HEK293 (cell line): Measurements from ENCODE around the gene PIN1.
"Not testable (repeated sequence)": the region's sequence is repeated elsewhere in the genome, so short reads cannot be mapped to it uniquely, and the experiment has no call there.

Source experiments
- CTCF ChIA-PET: fragments of 350-600 bp; formaldehyde crosslinking; extraction: SDS; loops from one replicate; lab custom pipeline; 2021; ENCODE audit warnings: antibody characterized with exemption; lab: Yijun Ruan, JAX
- POLR2A ChIA-PET: fragments of 300-600 bp; formaldehyde crosslinking; extraction: SDS; loops from one replicate; lab custom pipeline; 2020; ENCODE audit warnings: antibody characterized with exemption, inconsistent platforms; lab: Yijun Ruan, JAX
- H3K27ac ChIP-seq: fragments of 200-500 bp; sonication (Bioruptor generic); 2 replicates; pipeline ENCODE4 v1.5.1; 2014; ENCODE audit warnings: low read depth, low read length, control low read depth, inconsistent platforms; ENCODE audit errors: extremely low read depth
- H3K36me3 ChIP-seq, 2 experiments: fragments of 200-500 bp in 1 of 2; sonication (Bioruptor generic) in 1 of 2; 1 replicate in 1 of 2; 2 replicates in 1 of 2; pipeline ENCODE4 v1.5.1; 2014 to 2017; ENCODE audit warnings: inconsistent platforms in 2 of 2, low read length in 2 of 2; ENCODE audit not compliant: control insufficient read depth in 2 of 2, insufficient read depth in 1 of 2
- H3K4me1 ChIP-seq: fragments of 200-500 bp; sonication (Bioruptor generic); 2 replicates; pipeline ENCODE4 v1.5.1; 2014; ENCODE audit warnings: mild to moderate bottlenecking, low read length, inconsistent platforms; ENCODE audit not compliant: control insufficient read depth, insufficient read depth
- H3K4me3 ChIP-seq: 2 replicates; pipeline ENCODE4 v1.5.1; 2011; ENCODE audit warnings: low read depth, mild to moderate bottlenecking, control low read depth, low read length, moderate library complexity
- H3K9me3 ChIP-seq: fragments of 200-500 bp; sonication (Bioruptor generic); 2 replicates; pipeline ENCODE4 v1.5.1; 2014; ENCODE audit warnings: low read depth, low read length, inconsistent platforms; ENCODE audit not compliant: control insufficient read depth, insufficient read depth
- ELK4 ChIP-seq: IDR thresholded peaks from 2 replicates; pipeline ENCODE4 v1.6.1; 2011; ENCODE audit warnings: mild to moderate bottlenecking, low read depth, low read length, borderline replicate concordance
- KLF17 ChIP-seq: fragments of 450-650 bp; formaldehyde crosslinking; IDR thresholded peaks from 2 replicates; pipeline ENCODE4 v1.5.1; 2016; ENCODE audit warnings: missing biosample characterization, missing genetic modification characterization
- ZBTB17 ChIP-seq: fragments of 450-650 bp; formaldehyde crosslinking; IDR thresholded peaks from 2 replicates; pipeline ENCODE4 v1.5.1; 2016; ENCODE audit warnings: missing biosample characterization, missing genetic modification characterization
- ZBTB26 ChIP-seq: fragments of 450-650 bp; formaldehyde crosslinking; optimal IDR thresholded peaks from 2 replicates; pipeline ENCODE3; 2016; ENCODE audit warnings: missing biosample characterization, mild to moderate bottlenecking, missing genetic modification characterization
- ZFP37 ChIP-seq: fragments of 450-650 bp; formaldehyde crosslinking; IDR thresholded peaks from 2 replicates; pipeline ENCODE4 v1.5.1; 2016; ENCODE audit warnings: missing biosample characterization, missing genetic modification characterization
- ZFP69B ChIP-seq: fragments of 450-650 bp; formaldehyde crosslinking; IDR thresholded peaks from 2 replicates; pipeline ENCODE4 v1.5.1; 2016; ENCODE audit warnings: missing biosample characterization, missing genetic modification characterization
- ZIC2 ChIP-seq: fragments of 450-650 bp; formaldehyde crosslinking; IDR thresholded peaks from 2 replicates; pipeline ENCODE4 v1.5.1; 2016; ENCODE audit warnings: missing biosample characterization, missing genetic modification characterization
- ZNF19 ChIP-seq: fragments of 450-650 bp; formaldehyde crosslinking; IDR thresholded peaks from 2 replicates; pipeline ENCODE4; 2016; ENCODE audit warnings: missing biosample characterization, missing genetic modification characterization, low read depth
- ZNF311 ChIP-seq: fragments of 450-650 bp; formaldehyde crosslinking; IDR thresholded peaks from 2 replicates; pipeline ENCODE4 v1.5.1; 2017; ENCODE audit warnings: missing biosample characterization, missing genetic modification characterization, borderline replicate concordance
- ZNF354C ChIP-seq: fragments of 450-650 bp; formaldehyde crosslinking; IDR thresholded peaks from 2 replicates; pipeline ENCODE4 v1.5.1; 2016; ENCODE audit warnings: missing biosample characterization, missing genetic modification characterization, low read depth, borderline replicate concordance
- ZNF514 ChIP-seq: fragments of 450-650 bp; formaldehyde crosslinking; IDR thresholded peaks from 2 replicates; pipeline ENCODE4 v1.5.1; 2016; ENCODE audit warnings: missing biosample characterization, missing genetic modification characterization
- ZNF544 ChIP-seq: fragments of 450-650 bp; formaldehyde crosslinking; IDR thresholded peaks from 2 replicates; pipeline ENCODE4 v1.5.0; 2017; ENCODE audit warnings: missing biosample characterization, missing genetic modification characterization
- ZNF549 ChIP-seq: fragments of 450-650 bp; IDR thresholded peaks from 2 replicates; pipeline ENCODE4 v1.5.1; 2018; ENCODE audit warnings: missing biosample characterization, missing genetic modification characterization, mild to moderate bottlenecking, inconsistent platforms, moderate library complexity
- ZNF558 ChIP-seq: fragments of 450-650 bp; formaldehyde crosslinking; IDR thresholded peaks from 2 replicates; pipeline ENCODE4 v1.5.1; 2016; ENCODE audit warnings: missing biosample characterization, missing genetic modification characterization
- ZNF571 ChIP-seq: fragments of 450-650 bp; formaldehyde crosslinking; IDR thresholded peaks from 2 replicates; pipeline ENCODE4 v1.5.0; 2017; ENCODE audit warnings: missing biosample characterization, missing genetic modification characterization
- ZNF776 ChIP-seq: fragments of 450-650 bp; formaldehyde crosslinking; IDR thresholded peaks from 2 replicates; pipeline ENCODE4 v1.5.0; 2017; ENCODE audit warnings: missing biosample characterization, missing genetic modification characterization, borderline replicate concordance
- ZSCAN23 ChIP-seq: fragments of 450-650 bp; formaldehyde crosslinking; IDR thresholded peaks from 2 replicates; pipeline ENCODE4 v1.5.1; 2016; ENCODE audit warnings: missing biosample characterization, missing genetic modification characterization

The PIN1 gene

GRCh38 chr19:9789066-9789465 is 46.1 kb upstream of the PIN1 start:
- peaks cover 5% of the 10 kb centered on the region for H3K4me1 ChIP-seq
- H3K4me3 ChIP-seq, result no peak overlapping the region
- TF ChIP-seq ZNF354C (tag by site-specific recombination), result no peak
- no peak for TF ChIP-seq ZIC2 (tag by site-specific recombination)
- TF ChIP-seq ZBTB17 (tag by site-specific recombination), result no peak
- no peak for TF ChIP-seq ZNF311
- TF ChIP-seq ZNF514 (tag by site-specific recombination), result no peak
- no peak for TF ChIP-seq ZFP37
- no peak for TF ChIP-seq ZNF544 (tag by site-specific recombination)
- TF ChIP-seq ZFP69B (tag by site-specific recombination), result no peak
- TF ChIP-seq ZNF549 (tag by site-specific recombination), result no peak
- TF ChIP-seq ZSCAN23 (tag by site-specific recombination), result no peak
- no peak for TF ChIP-seq ZBTB26 (tag by site-specific recombination)
- no peak for TF ChIP-seq ELK4
- TF ChIP-seq ZNF571 (tag by site-specific recombination), result no peak
- no peak for TF ChIP-seq ZNF776 (tag by site-specific recombination)
- TF ChIP-seq ZNF19, result no peak
- no peak for TF ChIP-seq ZNF558 (tag by site-specific recombination)
- TF ChIP-seq KLF17 (tag by site-specific recombination), result no peak
- no peaks in the 10 kb centered on the region for H3K9me3 ChIP-seq
- POLR2A ChIA-PET, result no interaction called here
- CTCF ChIA-PET, result no interaction called here
- no peak overlapping the region for H3K27ac ChIP-seq
- no peaks in the 10 kb centered on the region for H3K36me3 ChIP-seq

DNA sequence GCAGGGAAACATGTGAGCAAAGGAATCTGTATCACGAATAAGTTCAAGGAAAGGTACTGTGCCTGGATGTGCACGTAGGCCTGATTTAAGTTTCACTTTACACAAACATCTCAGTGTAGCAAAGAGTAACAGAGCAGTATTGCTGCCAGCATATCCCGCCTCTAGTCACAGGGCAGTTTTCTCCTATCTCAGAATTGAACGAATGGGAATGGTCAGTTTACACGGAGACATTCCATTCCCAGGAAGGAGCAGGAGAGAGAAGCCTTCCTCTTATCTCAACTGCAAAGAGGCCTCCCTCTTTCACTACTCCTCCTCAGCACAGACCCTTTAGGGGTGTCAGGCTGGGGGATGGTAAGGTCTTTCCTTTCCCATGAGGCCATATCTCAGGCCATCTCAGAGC is 45.5 kb upstream of the PIN1 start:
- POLR2A ChIA-PET, H3K36me3 ChIP-seq, H3K9me3 ChIP-seq, CTCF ChIA-PET, H3K27ac ChIP-seq, H3K4me1 ChIP-seq, H3K4me3 ChIP-seq: not testable (repeated sequence)

- H3K4me3 ChIP-seq, H3K4me1 ChIP-seq, POLR2A ChIA-PET, H3K36me3 ChIP-seq, H3K27ac ChIP-seq, H3K9me3 ChIP-seq: not testable (repeated sequence)
- CTCF ChIA-PET, result interaction anchor here (0.6 kb wide), 3 partner anchors 166 to 459 kb away, joined by 3 to 5 read pairs (median 3); no protein-coding TSS in a partner anchor
Measured at GRCh38 chr19:9791073-9791367, 44.1 kb upstream of the PIN1 start.
